ENCODE data around the gene PILRA.

The PILRA gene

DNA sequence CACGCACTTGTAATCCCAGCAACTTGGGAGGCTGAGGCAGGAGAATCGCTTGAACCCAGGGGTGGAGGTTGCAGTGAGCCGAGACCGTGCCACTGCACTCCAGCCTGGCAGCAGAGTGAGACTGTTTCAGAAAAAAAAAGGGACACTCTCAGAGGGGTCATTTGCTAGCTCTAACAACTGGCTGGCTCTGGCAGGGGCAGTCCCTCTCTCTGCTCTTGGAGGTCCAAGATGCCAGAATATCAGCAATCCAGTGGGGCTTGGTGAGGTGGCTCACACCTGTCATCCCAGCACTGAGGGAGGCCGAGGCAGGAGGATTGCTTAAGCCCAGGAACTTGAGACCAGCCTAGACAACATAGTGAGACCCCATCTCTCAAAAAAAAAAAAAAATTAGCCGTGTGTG is 2.5 kb upstream of the PILRA start:
- H4K91ac ChIP-seq (ENCODE audit: low read depth, low read length, poor library complexity), result no peak overlapping the region

DNA sequence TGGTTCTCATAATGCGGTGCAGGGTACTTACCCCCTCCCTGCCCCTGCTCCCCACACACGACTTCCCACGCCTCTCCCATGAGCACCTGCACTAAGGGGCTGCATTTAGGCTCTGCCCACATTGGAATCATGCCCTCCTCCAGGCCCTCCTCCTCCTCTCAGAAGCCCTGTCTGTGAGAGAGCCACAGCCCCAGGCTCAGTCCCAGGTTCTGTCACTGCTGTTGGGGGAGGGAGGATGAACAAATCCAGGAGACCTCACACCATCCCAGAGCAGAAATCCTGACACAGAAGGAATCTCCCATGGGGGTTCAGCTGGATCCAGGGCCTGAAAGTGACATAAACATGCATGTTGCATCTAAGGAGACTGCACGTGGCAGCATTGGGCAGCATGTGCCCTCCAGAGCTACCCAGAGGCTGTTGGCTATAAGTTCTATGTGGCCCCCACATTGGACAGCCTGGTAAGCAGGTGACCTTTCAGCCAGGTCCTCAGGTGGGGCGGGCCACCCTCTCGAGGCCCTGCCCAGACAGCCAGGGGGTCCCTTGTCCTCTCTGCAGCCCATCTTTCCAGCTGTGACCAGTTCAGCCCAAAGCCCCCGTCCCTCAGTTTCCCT is 1.6 kb upstream of the PILRA start:
- Histone ChIP-seq H2BK5ac (ENCODE audit: low read length) (peak overlapping the region; percentile 1), H3K79me1 (ENCODE audit: low read depth, low read length) (no peaks in the 10 kb centered on the region), H3K18ac (ENCODE audit: low read length) (no peak overlapping the region), H3K23ac (ENCODE audit: low read depth, low read length, poor library complexity) (peak overlapping the region; percentile 30), H3K27me3 (ENCODE audit: control insufficient read depth in 3 of 3, insufficient read depth in 3 of 3, low read depth in 1 of 3, low read length in 3 of 3) (no peaks in the 10 kb centered on the region), H3K4me3 (ENCODE audit: low read length in 2 of 2) (no peak overlapping the region), H2BK15ac (ENCODE audit: low read length) (no peak overlapping the region), H3K4me1 (ENCODE audit: control insufficient read depth in 2 of 2, insufficient read depth in 1 of 2, low read depth in 1 of 2, low read length in 2 of 2) (peaks cover 16 to 17% of the 10 kb centered on the region in 2 donors), H3K14ac (ENCODE audit: low read length) (no peak overlapping the region), H3K9me3 (replicated peaks in 1 of 2; ENCODE audit: control insufficient read depth in 2 of 2, insufficient read depth in 1 of 2, low read depth in 1 of 2, low read length in 2 of 2) (no peaks in the 10 kb centered on the region), H2BK12ac (ENCODE audit: low read length) (no peak overlapping the region), H2BK120ac (ENCODE audit: low read depth, low read length) (no peak overlapping the region), H4K91ac (ENCODE audit: low read depth, low read length, poor library complexity) (no peak overlapping the region), H2AK5ac (ENCODE audit: low read depth, low read length) (peak overlapping the region; percentile 41), H3K9ac (ENCODE audit: low read depth, low read length, poor library complexity) (peak overlapping the region; percentile 47), H3K27ac (replicated peaks; ENCODE audit: low read length) (no peak overlapping the region), H3K4me2 (ENCODE audit: insufficient read depth, low read length, poor library complexity, severe bottlenecking) (no peak overlapping the region), H2AFZ (ENCODE audit: low read length) (no peak overlapping the region), H3K36me3 (replicated peaks in 1 of 2; ENCODE audit: control insufficient read depth in 2 of 2, insufficient read depth in 2 of 2, low read length in 2 of 2) (peaks cover 8 to 20% of the 10 kb centered on the region in 2 donors), H4K8ac (ENCODE audit: low read depth, low read length) (no peak overlapping the region), H3K4ac (ENCODE audit: low read length) (no peak overlapping the region)
- DNase-seq (ENCODE audit: low spot score), result no peak
- no CpG with 5 or more reads among the region's 7 CpGs for WGBS, 2 donors (ENCODE audit: extremely low coverage in 2 of 2, insufficient read length in 2 of 2, insufficient replicate concordance in 1 of 2)

More for the DNA sequence above, 2.5 kb upstream of the PILRA start:
- no peak overlapping the region for H3K4ac ChIP-seq (ENCODE audit: low read length)
- H3K27ac ChIP-seq (replicated peaks; ENCODE audit: low read length), result peak overlapping the region; percentile 15
- H2AK5ac ChIP-seq (ENCODE audit: low read depth, low read length), result peak overlapping the region; percentile 6
- WGBS, 2 donors (ENCODE audit: extremely low coverage in 2 of 2, insufficient read length in 2 of 2, insufficient replicate concordance in 1 of 2), result no CpG with 5 or more reads among the region's 6 CpGs
- no peak overlapping the region for H3K9ac ChIP-seq (ENCODE audit: low read depth, low read length, poor library complexity)
- no peak overlapping the region for H2BK5ac ChIP-seq (ENCODE audit: low read length)
- peaks cover 16 to 17% of the 10 kb centered on the region in 2 donors for H3K4me1 ChIP-seq (ENCODE audit: control insufficient read depth in 2 of 2, insufficient read depth in 1 of 2, low read depth in 1 of 2, low read length in 2 of 2)
- no peak overlapping the region for H3K14ac ChIP-seq (ENCODE audit: low read length)
- H3K27me3 ChIP-seq (ENCODE audit: control insufficient read depth in 3 of 3, insufficient read depth in 3 of 3, low read depth in 1 of 3, low read length in 3 of 3), result no peaks in the 10 kb centered on the region
- no peak overlapping the region for H4K8ac ChIP-seq (ENCODE audit: low read depth, low read length)
- H3K18ac ChIP-seq (ENCODE audit: low read length), result no peak overlapping the region
- H2BK12ac ChIP-seq (ENCODE audit: low read length), result no peak overlapping the region
- peaks cover 8 to 23% of the 10 kb centered on the region in 2 donors for H3K36me3 ChIP-seq (replicated peaks in 1 of 2; ENCODE audit: control insufficient read depth in 2 of 2, insufficient read depth in 2 of 2, low read length in 2 of 2)
- H3K9me3 ChIP-seq (replicated peaks in 1 of 2; ENCODE audit: control insufficient read depth in 2 of 2, insufficient read depth in 1 of 2, low read depth in 1 of 2, low read length in 2 of 2), result no peaks in the 10 kb centered on the region
- H3K4me3 ChIP-seq (ENCODE audit: low read length in 2 of 2), result no peak overlapping the region
- H2BK120ac ChIP-seq (ENCODE audit: low read depth, low read length), result no peak overlapping the region
- H3K23ac ChIP-seq (ENCODE audit: low read depth, low read length, poor library complexity), result no peak overlapping the region
- DNase-seq (ENCODE audit: low spot score), result no peak
- H2AFZ ChIP-seq (ENCODE audit: low read length), result no peak overlapping the region
- H3K4me2 ChIP-seq (ENCODE audit: insufficient read depth, low read length, poor library complexity, severe bottlenecking), result no peak overlapping the region
- H2BK15ac ChIP-seq (ENCODE audit: low read length), result no peak overlapping the region
- no peaks in the 10 kb centered on the region for H3K79me1 ChIP-seq (ENCODE audit: low read depth, low read length)

DNA sequence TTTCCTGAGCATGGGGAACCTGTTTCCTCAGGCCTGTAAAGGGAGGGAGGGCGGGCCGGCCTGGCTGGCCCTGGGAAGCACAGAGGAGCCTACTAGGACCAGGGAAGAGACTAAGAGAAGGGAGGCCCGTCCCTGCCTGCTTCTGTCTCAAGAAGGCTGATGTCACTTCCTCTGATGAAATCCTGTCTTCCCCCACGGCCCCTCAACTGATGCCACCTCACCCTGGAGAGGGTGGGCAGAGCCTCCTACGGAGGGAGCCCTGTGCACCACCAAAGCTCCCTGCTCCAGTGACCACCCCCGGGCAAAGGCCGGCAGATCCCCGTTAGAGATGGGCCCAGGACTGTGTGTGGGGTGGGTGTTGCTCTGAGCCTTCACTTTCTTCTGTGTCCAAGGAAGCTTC is 1.0 kb upstream of the PILRA start:
- no peak overlapping the region for H2AK5ac ChIP-seq (ENCODE audit: low read depth, low read length)
- no CpG with 5 or more reads among the region's 8 CpGs for WGBS, 2 donors (ENCODE audit: extremely low coverage in 2 of 2, insufficient read length in 2 of 2, insufficient replicate concordance in 1 of 2)
- H3K4me2 ChIP-seq (ENCODE audit: insufficient read depth, low read length, poor library complexity, severe bottlenecking), result no peak overlapping the region
- peaks cover 8 to 14% of the 10 kb centered on the region in 2 donors for H3K36me3 ChIP-seq (replicated peaks in 1 of 2; ENCODE audit: control insufficient read depth in 2 of 2, insufficient read depth in 2 of 2, low read length in 2 of 2)
- H3K4me1 ChIP-seq (ENCODE audit: control insufficient read depth in 2 of 2, insufficient read depth in 1 of 2, low read depth in 1 of 2, low read length in 2 of 2), result peaks cover 16 to 17% of the 10 kb centered on the region in 2 donors
- H4K8ac ChIP-seq (ENCODE audit: low read depth, low read length), result no peak overlapping the region
- H3K9me3 ChIP-seq (replicated peaks in 1 of 2; ENCODE audit: control insufficient read depth in 2 of 2, insufficient read depth in 1 of 2, low read depth in 1 of 2, low read length in 2 of 2), result no peaks in the 10 kb centered on the region
- H3K18ac ChIP-seq (ENCODE audit: low read length), result no peak overlapping the region
- H3K27me3 ChIP-seq (ENCODE audit: control insufficient read depth in 3 of 3, insufficient read depth in 3 of 3, low read depth in 1 of 3, low read length in 3 of 3), result no peaks in the 10 kb centered on the region
- no peak overlapping the region for H4K91ac ChIP-seq (ENCODE audit: low read depth, low read length, poor library complexity)
- no peaks in the 10 kb centered on the region for H3K79me1 ChIP-seq (ENCODE audit: low read depth, low read length)
- H3K4me3 ChIP-seq (ENCODE audit: low read length in 2 of 2), result no peak overlapping the region
- H3K14ac ChIP-seq (ENCODE audit: low read length), result no peak overlapping the region
- H2BK5ac ChIP-seq (ENCODE audit: low read length), result peak overlapping the region; percentile 1
- H2BK12ac ChIP-seq (ENCODE audit: low read length), result no peak overlapping the region
- H2BK120ac ChIP-seq (ENCODE audit: low read depth, low read length), result no peak overlapping the region
- no peak for DNase-seq (ENCODE audit: low spot score)
- no peak overlapping the region for H3K27ac ChIP-seq (replicated peaks; ENCODE audit: low read length)
- no peak overlapping the region for H3K4ac ChIP-seq (ENCODE audit: low read length)
- no peak overlapping the region for H2BK15ac ChIP-seq (ENCODE audit: low read length)
- H2AFZ ChIP-seq (ENCODE audit: low read length), result peak overlapping the region; percentile 78
- H3K9ac ChIP-seq (ENCODE audit: low read depth, low read length, poor library complexity), result no peak overlapping the region
- H3K23ac ChIP-seq (ENCODE audit: low read depth, low read length, poor library complexity), result no peak overlapping the region

DNA sequence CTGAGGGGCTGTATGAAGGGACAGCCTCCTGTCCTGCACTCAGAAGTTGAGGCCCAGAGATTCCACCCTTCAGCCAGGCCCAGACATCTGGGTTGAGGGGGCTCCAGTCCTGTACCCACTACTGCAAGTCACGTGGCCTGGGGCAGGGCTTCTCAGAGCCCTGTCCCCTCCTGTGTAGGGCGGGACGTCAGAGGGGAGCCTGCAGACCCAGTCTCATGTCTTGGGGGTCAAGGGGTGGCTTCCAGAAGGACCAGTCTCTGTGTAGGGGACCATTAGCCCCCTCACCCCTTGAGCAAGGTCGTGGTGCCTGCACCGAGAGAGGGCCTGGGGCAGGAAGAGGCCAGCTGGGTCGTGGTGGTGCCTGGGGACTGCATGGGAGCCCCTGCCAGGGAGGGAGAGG is 593 bp upstream of the PILRA start:
- H3K79me1 ChIP-seq (ENCODE audit: low read depth, low read length), result no peaks in the 10 kb centered on the region
- no peak overlapping the region for H2BK12ac ChIP-seq (ENCODE audit: low read length)
- H3K4me3 ChIP-seq (ENCODE audit: low read length in 2 of 2), result no peak overlapping the region
- no peak for DNase-seq (ENCODE audit: low spot score)
- peak overlapping the region; percentile 1 for H2BK5ac ChIP-seq (ENCODE audit: low read length)
- no peak overlapping the region for H4K91ac ChIP-seq (ENCODE audit: low read depth, low read length, poor library complexity)
- peak overlapping the region; percentile 24 for H3K9ac ChIP-seq (ENCODE audit: low read depth, low read length, poor library complexity)
- no peak overlapping the region for H2BK15ac ChIP-seq (ENCODE audit: low read length)
- H3K4me2 ChIP-seq (ENCODE audit: insufficient read depth, low read length, poor library complexity, severe bottlenecking), result no peak overlapping the region
- no peak overlapping the region for H3K27ac ChIP-seq (replicated peaks; ENCODE audit: low read length)
- peak overlapping the region; percentile 37 for H3K23ac ChIP-seq (ENCODE audit: low read depth, low read length, poor library complexity)
- H3K18ac ChIP-seq (ENCODE audit: low read length), result no peak overlapping the region
- no CpG with 5 or more reads among the region's 6 CpGs for WGBS, 2 donors (ENCODE audit: extremely low coverage in 2 of 2, insufficient read length in 2 of 2, insufficient replicate concordance in 1 of 2)
- H3K36me3 ChIP-seq (replicated peaks in 1 of 2; ENCODE audit: control insufficient read depth in 2 of 2, insufficient read depth in 2 of 2, low read length in 2 of 2), result peaks cover 5 to 10% of the 10 kb centered on the region in 2 donors
- H4K8ac ChIP-seq (ENCODE audit: low read depth, low read length), result no peak overlapping the region
- peak overlapping the region; percentile 78 for H2AFZ ChIP-seq (ENCODE audit: low read length)
- H3K4me1 ChIP-seq (ENCODE audit: control insufficient read depth in 2 of 2, insufficient read depth in 1 of 2, low read depth in 1 of 2, low read length in 2 of 2), result peaks cover 16 to 17% of the 10 kb centered on the region in 2 donors
- H3K4ac ChIP-seq (ENCODE audit: low read length), result no peak overlapping the region
- no peaks in the 10 kb centered on the region for H3K27me3 ChIP-seq (ENCODE audit: control insufficient read depth in 3 of 3, insufficient read depth in 3 of 3, low read depth in 1 of 3, low read length in 3 of 3)
- H2BK120ac ChIP-seq (ENCODE audit: low read depth, low read length), result no peak overlapping the region
- H2AK5ac ChIP-seq (ENCODE audit: low read depth, low read length), result no peak overlapping the region
- H3K9me3 ChIP-seq (replicated peaks in 1 of 2; ENCODE audit: control insufficient read depth in 2 of 2, insufficient read depth in 1 of 2, low read depth in 1 of 2, low read length in 2 of 2), result no peaks in the 10 kb centered on the region
- no peak overlapping the region for H3K14ac ChIP-seq (ENCODE audit: low read length)
